ENCODE data around the gene FAM228B. TPM values are rescaled to one million over a fixed set of nuclear protein-coding genes. Genes with fewer than 3 reads are reported as not detected.

FAM228B gene
- total RNA-seq, 4 donors from 2014 or later = 3.0 to 6.7 (median 4.3) TPM

DNA sequence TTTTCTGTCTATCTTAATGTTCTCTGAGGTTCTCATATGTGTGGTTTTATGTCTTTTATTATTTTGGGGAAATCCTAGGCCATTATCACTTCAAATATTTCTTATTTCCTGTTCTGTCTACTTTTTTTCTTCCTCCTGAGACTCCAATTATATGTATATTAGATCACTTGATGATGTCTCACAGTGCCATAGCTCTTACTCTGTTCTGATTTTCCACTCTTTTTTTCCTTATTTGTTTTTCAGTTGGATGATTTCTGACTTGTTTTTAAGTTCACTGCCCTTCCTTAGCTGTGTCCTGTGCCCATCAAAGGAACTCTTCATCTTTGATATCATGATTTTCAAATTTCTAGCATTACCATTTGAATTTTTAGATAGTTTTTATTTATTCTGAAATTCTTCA, 24.1 kb downstream of the FAM228B start:
- Histone ChIP-seq H3K4me3 (no peak overlapping the region), H3K36me3 (peaks cover 0 to 40% of the 10 kb centered on the region in 2 donors), H3K9me3 (no peaks in the 10 kb centered on the region), H3K27ac (no peak overlapping the region), H3K4me1 (no peaks in the 10 kb centered on the region), H3K27me3 (no peaks in the 10 kb centered on the region)
- intact Hi-C loops (cut with DNase I; ENCODE audit: low total_unique reads) (no loop called here), in situ Hi-C loops (cut with MboI; ENCODE audit: low sequenced_read_pairs in 4 of 4) (no loop called here)
- ATAC-seq (no peak), DNase-seq (no peak)
- no peak for TF ChIP-seq CTCF (IDR thresholded peaks at IDR 0.05 in 4 of 5, conservative IDR thresholded peaks at IDR 0.05 in 1 of 5)
- no peak for TF ChIP-seq POLR2A (IDR thresholded peaks at IDR 0.05)

DNA sequence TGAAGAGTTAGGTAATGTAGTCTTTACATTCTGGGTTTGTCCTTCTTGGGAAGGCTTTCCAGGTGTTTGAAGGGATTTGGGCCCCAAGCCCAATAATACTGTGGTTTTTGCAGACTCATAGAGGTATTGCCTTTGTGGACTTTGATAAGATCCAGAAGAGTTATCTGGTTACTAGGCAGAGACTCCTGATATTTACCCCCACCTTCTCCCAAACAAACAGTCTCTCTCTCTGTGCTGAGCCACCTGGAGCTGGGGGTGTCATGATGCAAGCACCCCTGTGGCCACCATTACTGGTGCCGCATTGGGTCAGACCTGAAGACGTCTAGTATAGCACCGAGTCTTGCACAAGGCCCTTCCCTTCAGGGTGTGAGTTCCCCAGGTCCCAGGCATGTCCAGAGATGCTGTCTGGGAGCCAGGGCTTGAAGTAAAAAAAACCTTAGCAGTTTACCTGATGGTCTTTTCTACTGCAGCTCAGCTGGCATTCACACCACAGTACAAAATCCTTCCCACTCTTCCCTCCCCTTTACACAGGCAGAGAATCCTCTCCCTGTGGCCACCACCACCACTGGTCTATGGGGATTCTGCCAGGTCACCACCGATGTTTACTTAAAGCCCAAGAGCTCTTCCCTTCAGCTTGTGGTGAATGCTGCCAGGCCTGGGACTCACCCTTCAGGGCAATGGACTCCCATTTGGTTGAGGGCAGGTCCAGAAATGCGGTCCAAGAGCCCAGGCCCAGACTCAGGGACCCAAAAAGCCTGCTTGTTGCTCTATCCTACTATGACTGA, 29.3 kb downstream of the FAM228B start:
- Histone ChIP-seq H3K27ac (no peak overlapping the region), H3K36me3 (peaks cover 0 to 31% of the 10 kb centered on the region in 2 donors), H3K4me3 (no peak overlapping the region), H3K9me3 (no peaks in the 10 kb centered on the region), H3K27me3 (no peaks in the 10 kb centered on the region), H3K4me1 (no peaks in the 10 kb centered on the region)
- TF ChIP-seq CTCF (IDR thresholded peaks at IDR 0.05 in 4 of 5, conservative IDR thresholded peaks at IDR 0.05 in 1 of 5) (no peak), POLR2A (IDR thresholded peaks at IDR 0.05) (no peak)
- DNase-seq (no peak), ATAC-seq (no peak)
- intact Hi-C loops (cut with DNase I; ENCODE audit: low total_unique reads) (no loop called here), in situ Hi-C loops (cut with MboI; ENCODE audit: low sequenced_read_pairs in 4 of 4) (no loop called here)

DNA sequence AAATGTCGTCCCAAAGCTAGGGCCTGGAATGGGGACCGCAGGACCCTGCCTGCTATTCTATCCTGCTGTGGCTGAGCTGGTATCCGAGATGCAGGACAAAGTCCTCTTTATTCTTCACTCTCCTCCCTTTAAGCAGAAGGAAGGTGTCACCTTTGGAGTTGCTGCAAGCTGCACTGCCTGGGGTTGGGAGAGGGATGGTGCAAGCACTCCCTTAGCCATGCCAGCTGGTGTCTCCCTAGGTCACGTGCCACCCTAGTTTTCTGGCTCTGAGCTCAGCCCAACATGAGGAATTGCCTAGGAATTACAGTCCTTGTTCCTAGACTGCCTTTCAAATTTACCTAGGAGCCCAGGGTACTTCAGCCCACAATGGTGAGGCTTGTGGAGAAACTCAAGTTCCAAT, 30.2 kb downstream of the FAM228B start:
- H3K4me1 ChIP-seq = no peaks in the 10 kb centered on the region
- ATAC-seq (no peak), DNase-seq (no peak)
- no peak overlapping the region for H3K27ac ChIP-seq
- H3K27me3 ChIP-seq = no peaks in the 10 kb centered on the region
- H3K4me3 ChIP-seq = no peak overlapping the region
- TF ChIP-seq POLR2A (IDR thresholded peaks at IDR 0.05) (no peak), CTCF (IDR thresholded peaks at IDR 0.05 in 4 of 5, conservative IDR thresholded peaks at IDR 0.05 in 1 of 5) (no peak)
- peaks cover 0 to 24% of the 10 kb centered on the region in 2 donors for H3K36me3 ChIP-seq
- intact Hi-C loops (cut with DNase I; ENCODE audit: low total_unique reads) = no loop called here
- no peaks in the 10 kb centered on the region for H3K9me3 ChIP-seq
- in situ Hi-C loops (cut with MboI; ENCODE audit: low sequenced_read_pairs in 4 of 4) = no loop called here

- no peak for TF ChIP-seq CTCF (IDR thresholded peaks at IDR 0.05 in 4 of 5, conservative IDR thresholded peaks at IDR 0.05 in 1 of 5)
- TF ChIP-seq POLR2A (IDR thresholded peaks at IDR 0.05) = no peak
- Histone ChIP-seq H3K36me3 (peaks cover 0 to 6% of the 10 kb centered on the region in 2 donors), H3K27me3 (no peaks in the 10 kb centered on the region), H3K9me3 (no peaks in the 10 kb centered on the region), H3K4me3 (no peak overlapping the region), H3K27ac (no peak overlapping the region), H3K4me1 (no peaks in the 10 kb centered on the region)
- intact Hi-C loops (cut with DNase I; ENCODE audit: low total_unique reads) = no loop called here
- in situ Hi-C loops (cut with MboI; ENCODE audit: low sequenced_read_pairs in 4 of 4) = no loop called here
- DNase-seq (no peak), ATAC-seq (no peak)
These were observed 34.9 kb downstream of the FAM228B start for GRCh38 chr2:24158131-24158530.

Data from gastrocnemius medialis (tissue), 4 donors.